ENCODE data around the gene NFKB1. TPM values are rescaled to one million over a fixed set of nuclear protein-coding genes. Genes with fewer than 3 reads are reported as not detected.
"Not testable (repeated sequence)": the region's sequence is repeated elsewhere in the genome, so short reads cannot be mapped to it uniquely, and the experiment has no call there.

Gene NFKB1
- total RNA-seq, 4 donors from 2014 or later = 18.8 to 56.3 (median 30.8) TPM

DNA sequence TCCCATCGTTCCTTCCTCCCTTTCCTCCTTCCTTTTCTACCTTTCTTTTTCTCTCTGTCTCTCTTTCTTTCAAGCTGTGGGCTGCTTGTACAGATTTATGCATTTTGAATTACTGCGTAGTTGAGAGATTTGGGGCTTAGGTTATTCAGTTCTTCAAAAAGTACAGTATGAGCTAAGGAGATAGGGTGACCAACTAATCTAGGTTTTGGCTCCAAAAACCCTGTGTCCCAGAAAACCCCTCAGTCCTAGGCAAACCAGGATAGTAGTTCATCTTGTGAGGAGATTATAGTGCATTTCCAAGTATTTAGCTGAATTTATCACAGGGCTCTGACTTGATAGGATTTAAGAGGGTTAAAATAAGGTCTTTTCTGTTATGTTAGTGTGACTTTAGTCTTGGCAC lies 64.5 kb downstream of the NFKB1 start:
- DNase-seq = no peak
- Histone ChIP-seq H3K27ac (peak overlapping the region in 1 of 2 donors; percentile 13), H3K9me3 (no peaks in the 10 kb centered on the region), H3K27me3 (no peaks in the 10 kb centered on the region), H3K36me3 (no peaks in the 10 kb centered on the region), H3K4me1 (no peaks in the 10 kb centered on the region), H3K4me3 (no peak overlapping the region)
- intact Hi-C loops (cut with DNase I; ENCODE audit: low total_unique reads) = no loop called here
- TF ChIP-seq CTCF (IDR thresholded peaks at IDR 0.05) (no peak), POLR2A (IDR thresholded peaks at IDR 0.05) (no peak)

DNA sequence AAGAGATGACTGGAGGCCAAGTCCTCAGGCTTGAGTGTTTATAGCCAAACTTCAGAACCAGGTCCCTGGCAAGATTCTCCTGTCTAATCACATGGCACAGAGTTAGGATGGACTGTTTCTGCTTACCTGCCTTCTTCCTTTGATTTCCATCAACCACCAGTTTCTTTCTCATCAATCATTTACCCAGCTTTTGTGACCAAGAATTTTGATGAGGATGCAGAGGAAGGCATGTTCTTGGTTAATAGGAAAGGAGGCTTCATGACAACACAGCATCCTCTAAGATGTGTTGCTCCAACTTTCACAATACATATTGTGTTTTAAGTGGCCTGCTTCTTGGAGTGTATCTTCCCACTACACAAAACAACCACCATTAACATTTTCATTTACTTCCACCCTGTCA lies 65.3 kb downstream of the NFKB1 start:
- no peak overlapping the region for H3K27ac ChIP-seq
- H3K4me1 ChIP-seq = no peaks in the 10 kb centered on the region
- DNase-seq = no peak
- H3K27me3 ChIP-seq = no peaks in the 10 kb centered on the region
- H3K9me3 ChIP-seq = no peaks in the 10 kb centered on the region
- intact Hi-C loops (cut with DNase I; ENCODE audit: low total_unique reads) = no loop called here
- H3K36me3 ChIP-seq = no peaks in the 10 kb centered on the region
- H3K4me3 ChIP-seq = no peak overlapping the region
- no peak for TF ChIP-seq POLR2A (IDR thresholded peaks at IDR 0.05)
- no peak for TF ChIP-seq CTCF (IDR thresholded peaks at IDR 0.05)

GRCh38 chr4:102567427-102567826 lies 66.3 kb downstream of the NFKB1 start:
- intact Hi-C loops (cut with DNase I; ENCODE audit: low total_unique reads) = no loop called here
- no peak for DNase-seq
- no peaks in the 10 kb centered on the region for H3K4me1 ChIP-seq

GRCh38 chr4:102569200-102569599 lies 68.0 kb downstream of the NFKB1 start:
- intact Hi-C loops (cut with DNase I; ENCODE audit: low total_unique reads) = no loop called here
- Histone ChIP-seq H3K4me1 (no peaks in the 10 kb centered on the region), H3K36me3 (no peaks in the 10 kb centered on the region), H3K27ac (peak overlapping the region; percentile 14 to 41), H3K27me3 (no peaks in the 10 kb centered on the region), H3K9me3 (no peaks in the 10 kb centered on the region), H3K4me3 (no peak overlapping the region)
- TF ChIP-seq POLR2A (IDR thresholded peaks at IDR 0.05) (no peak), CTCF (IDR thresholded peaks at IDR 0.05) (no peak)
- no peak for DNase-seq

More at GRCh38 chr4:102567427-102567826, 66.3 kb downstream of the NFKB1 start:
- Histone ChIP-seq H3K27me3 (no peaks in the 10 kb centered on the region), H3K27ac (no peak overlapping the region), H3K9me3 (no peaks in the 10 kb centered on the region), H3K4me3 (no peak overlapping the region), H3K36me3 (no peaks in the 10 kb centered on the region)
- TF ChIP-seq CTCF (IDR thresholded peaks at IDR 0.05) (no peak), POLR2A (IDR thresholded peaks at IDR 0.05) (no peak)

DNA sequence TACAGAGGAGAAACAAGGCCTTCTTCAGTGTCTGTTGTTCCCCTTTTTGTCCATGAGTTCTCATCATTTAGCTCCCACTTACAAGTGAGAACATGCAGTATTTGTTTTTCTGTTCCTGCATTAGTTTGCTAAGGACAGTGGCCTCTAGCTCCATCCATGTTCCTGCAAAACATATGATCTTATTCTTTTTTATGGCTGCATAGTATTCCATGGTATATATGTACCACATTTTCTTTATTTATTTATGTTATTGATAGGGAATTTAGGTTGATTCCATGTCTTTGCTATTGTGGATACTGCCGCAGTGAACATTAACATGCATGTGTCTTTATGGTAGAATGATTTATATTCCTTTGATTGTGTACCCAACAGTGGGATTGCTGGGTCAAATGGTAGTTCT lies 69.1 kb downstream of the NFKB1 start:
- H3K27me3 ChIP-seq; H3K36me3 ChIP-seq; DNase-seq; H3K4me1 ChIP-seq; H3K4me3 ChIP-seq; intact Hi-C loops (cut with DNase I; ENCODE audit: low total_unique reads); H3K9me3 ChIP-seq: not testable (repeated sequence)
- H3K27ac ChIP-seq = peak overlapping the region in 1 of 2 donors; percentile 41

DNA sequence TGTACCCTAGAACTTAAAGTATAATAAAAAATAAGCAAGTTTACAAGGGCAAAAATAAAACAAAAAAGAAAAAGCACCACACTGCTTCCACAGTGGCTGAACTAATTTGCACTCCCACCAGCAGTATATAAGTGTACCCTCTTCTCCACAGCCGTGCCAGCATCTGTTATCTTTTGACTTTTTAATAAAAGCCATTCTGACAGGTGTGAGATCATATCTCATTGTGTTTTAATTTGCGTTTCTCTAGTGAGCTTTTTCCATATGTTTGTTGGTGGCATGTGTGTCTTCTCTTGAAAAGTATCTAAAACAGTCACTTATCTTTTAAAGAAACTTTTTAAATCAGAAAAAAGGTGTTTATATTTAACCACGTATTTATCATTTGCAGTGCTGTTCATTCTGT lies 71.3 kb downstream of the NFKB1 start:
- no peaks in the 10 kb centered on the region for H3K27me3 ChIP-seq
- H3K4me3 ChIP-seq = no peak overlapping the region
- no peak for DNase-seq
- H3K27ac ChIP-seq = no peak overlapping the region
- intact Hi-C loops (cut with DNase I; ENCODE audit: low total_unique reads) = no loop called here
- H3K9me3 ChIP-seq = no peaks in the 10 kb centered on the region
- H3K4me1 ChIP-seq = no peaks in the 10 kb centered on the region
- TF ChIP-seq POLR2A (IDR thresholded peaks at IDR 0.05) (no peak), CTCF (IDR thresholded peaks at IDR 0.05) (no peak)
- H3K36me3 ChIP-seq = no peaks in the 10 kb centered on the region

Measured in uterus (tissue), 4 donors.